GM21515 (cell line): ENCODE measurements around the gene RAB6A.

ENCODE experiments used
- ATAC-seq: cut with Tn5 transposase; IDR thresholded peaks from one replicate; pipeline ENCODE4 v1.9.1; 2021; ENCODE audit not compliant: unreplicated experiment

The RAB6A gene

DNA sequence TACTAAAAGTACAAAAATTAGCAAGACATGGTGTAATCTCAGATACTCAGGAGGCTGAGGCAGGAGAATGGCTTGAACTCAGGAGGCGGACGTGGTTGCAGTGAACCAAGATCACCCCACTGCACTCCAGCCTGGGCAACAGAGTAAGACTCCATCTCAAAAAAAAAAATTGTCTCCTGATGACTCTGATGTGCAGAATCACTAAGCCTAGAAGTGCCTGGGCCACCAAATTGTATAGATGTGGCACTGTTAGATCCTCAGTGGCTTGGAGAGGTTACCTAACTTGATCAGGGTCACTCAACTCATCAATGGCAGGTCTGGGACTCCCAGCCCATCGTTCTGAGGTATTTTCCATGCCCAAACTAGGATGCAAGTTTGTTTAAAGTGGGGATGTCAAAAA, 103.9 kb downstream of the RAB6A start:
- no peak for ATAC-seq

GRCh38 chr11:73655686-73656085, 105.2 kb downstream of the RAB6A start:
- ATAC-seq: no peak

DNA sequence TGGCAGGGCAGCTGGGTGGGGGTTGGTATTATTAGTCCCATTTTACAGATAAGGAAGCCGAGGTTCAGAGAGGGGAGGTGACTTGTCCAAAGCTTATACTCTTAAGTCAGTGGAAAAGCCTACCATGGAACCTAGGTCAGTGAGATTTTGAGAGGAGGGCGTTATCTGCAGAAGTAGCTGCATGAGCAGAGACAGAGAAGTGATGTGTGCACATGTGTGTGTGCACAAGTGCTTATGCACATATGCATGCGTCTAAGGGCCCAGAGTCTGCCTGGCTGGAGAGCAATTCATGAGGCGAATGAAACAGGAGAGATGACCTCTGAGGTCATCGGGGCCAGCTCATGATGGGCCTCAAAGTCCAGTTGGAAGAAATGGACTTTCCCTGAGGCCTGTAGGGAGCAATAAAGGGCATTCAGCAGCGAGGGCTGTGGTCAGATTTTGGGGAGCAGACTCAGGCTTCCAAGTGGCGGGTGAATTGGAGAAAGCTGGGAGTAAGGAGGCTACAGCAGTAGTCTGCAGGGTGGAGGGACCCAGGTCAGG, 106.3 kb downstream of the RAB6A start:
- ATAC-seq: no peak

GRCh38 chr11:73653996-73654395, 106.9 kb downstream of the RAB6A start:
- ATAC-seq: no peak

- no peak for ATAC-seq
These were observed 107.9 kb downstream of the RAB6A start for GRCh38 chr11:73652856-73653559.

- no peak for ATAC-seq
These were observed 108.7 kb downstream of the RAB6A start for GRCh38 chr11:73652046-73652730.

GRCh38 chr11:73651661-73652045, 109.2 kb downstream of the RAB6A start:
- ATAC-seq: no peak

DNA sequence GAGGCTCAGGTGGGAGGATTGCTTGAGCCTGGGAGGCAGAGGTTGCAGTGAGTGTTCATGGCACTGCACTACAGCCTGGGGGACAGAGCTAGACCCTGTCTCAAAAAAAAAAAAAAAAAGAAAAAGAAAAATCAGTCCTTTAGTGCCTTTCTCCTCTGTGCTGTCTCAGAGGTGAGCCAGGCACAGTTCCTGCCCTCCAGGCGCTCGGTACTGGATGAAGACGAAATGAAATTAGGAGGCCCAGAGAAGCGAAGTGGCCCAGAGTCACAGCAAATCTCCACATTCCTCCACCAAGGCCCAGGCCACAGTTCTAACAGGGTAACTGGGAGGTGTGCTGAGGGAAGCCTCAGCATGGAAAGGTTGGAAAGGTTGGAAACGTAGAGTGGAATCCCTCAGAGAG, 109.6 kb downstream of the RAB6A start:
- no peak for ATAC-seq

GRCh38 chr11:73650400-73650799, 110.5 kb downstream of the RAB6A start:
- ATAC-seq: no peak

GRCh38 chr11:73649206-73649605, 111.7 kb downstream of the RAB6A start:
- no peak for ATAC-seq

GRCh38 chr11:73648571-73649046, 112.3 kb downstream of the RAB6A start:
- ATAC-seq: no peak

GRCh38 chr11:73648121-73648520, 112.8 kb downstream of the RAB6A start:
- no peak for ATAC-seq

- peak; percentile 90 for ATAC-seq
These were observed 113.3 kb downstream of the RAB6A start for GRCh38 chr11:73647459-73648100.

DNA sequence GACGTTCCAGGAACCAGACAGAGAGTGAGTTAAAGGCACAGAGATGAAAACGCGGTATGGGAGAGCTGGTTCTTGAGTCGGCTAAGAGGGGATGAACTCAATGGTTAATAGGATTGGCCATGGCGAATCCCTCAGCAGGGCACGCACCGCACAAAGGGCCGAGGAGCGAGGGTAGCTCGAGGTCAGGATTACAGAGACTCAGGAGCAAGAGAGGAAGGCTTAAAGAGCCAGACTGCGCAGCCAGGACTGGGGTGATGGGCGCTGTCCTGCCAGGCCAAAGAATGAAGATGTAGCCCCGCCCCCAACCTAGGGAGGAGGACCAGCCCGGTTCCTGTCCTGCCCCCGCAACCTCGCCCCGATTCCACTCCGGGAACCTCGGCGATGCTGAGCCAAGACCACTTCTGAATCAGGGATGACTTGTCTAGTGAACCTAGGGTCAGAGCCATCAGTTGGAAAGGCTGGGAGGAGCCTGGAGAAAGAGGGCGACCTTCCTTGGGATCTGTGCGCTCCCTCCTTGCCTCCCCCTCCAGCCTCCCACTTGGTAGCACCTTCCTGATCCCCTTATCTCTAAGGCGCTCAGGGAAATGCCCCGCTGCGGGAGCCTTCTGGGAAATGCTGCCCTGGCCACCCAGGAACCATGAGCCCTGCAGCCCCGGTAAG, 114.8 kb downstream of the RAB6A start, which contains the start of gene PLEKHB1:
Gene PLEKHB1 (plus strand): TSS at position 610 of the 660 bp plus-strand sequence. CDS start 28 bp downstream, at position 638.
- ATAC-seq: no peak

GRCh38 chr11:73645121-73645969, 115.5 kb downstream of the RAB6A start:
- no peak for ATAC-seq

DNA sequence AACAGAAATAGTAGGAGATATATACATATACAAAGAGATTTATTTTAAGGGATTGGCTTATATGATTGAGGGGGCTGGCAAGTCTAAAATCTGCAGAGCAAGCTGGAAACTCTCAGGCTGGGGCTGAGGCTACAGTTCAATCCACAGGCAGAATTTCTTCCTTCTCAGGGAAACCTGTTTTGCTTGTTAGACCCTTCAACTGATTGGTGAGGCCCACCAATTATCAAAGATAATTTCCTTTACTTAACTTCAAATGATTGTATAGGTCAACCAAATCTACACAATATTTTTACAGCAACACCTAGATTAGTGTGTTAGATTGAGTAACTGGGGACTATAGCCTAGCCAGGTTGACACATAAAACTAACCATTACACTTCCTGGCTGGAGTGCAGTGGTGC, 119.2 kb downstream of the RAB6A start:
- ATAC-seq: no peak

DNA sequence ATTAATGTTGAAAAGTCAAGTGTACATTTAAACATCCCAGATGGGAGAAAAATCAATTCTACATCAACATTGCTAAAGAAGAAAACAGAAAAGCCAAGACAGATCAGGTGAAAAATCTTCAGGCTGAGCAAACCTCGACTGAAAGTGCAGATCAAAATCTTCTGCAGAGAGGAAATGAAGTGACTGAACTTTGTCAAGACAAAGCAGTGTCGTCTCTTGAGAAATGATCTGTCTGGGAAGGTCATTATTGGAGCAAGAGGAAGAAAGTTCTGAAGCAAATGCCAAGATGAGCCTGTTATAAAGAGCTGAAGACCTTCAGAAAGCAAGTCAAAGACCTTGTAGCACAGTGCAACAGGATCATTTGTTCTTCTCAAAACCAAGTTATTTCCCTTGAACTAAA, 120.3 kb downstream of the RAB6A start:
- no peak for ATAC-seq

DNA sequence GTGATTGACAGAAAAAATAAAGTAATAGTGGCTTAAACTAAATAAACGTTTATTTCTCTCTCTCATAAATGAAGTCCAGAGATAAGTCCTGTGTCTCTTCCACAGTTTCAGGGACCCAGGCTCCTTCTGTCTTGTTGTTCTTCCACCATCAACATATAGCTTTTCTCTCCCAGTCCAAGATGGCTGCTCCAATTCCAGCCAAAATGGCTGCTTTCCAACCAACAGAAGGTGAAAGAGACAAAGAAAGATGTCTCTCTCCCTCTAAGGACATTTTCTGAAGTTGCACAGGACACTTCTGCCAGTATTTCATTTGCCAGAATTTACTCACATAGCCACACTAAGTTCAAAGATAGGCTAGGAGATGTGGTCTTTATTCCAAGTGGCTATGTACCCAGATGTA, 123.9 kb downstream of the RAB6A start:
- ATAC-seq: no peak

GRCh38 chr11:73636249-73636648, 124.6 kb downstream of the RAB6A start:
- ATAC-seq: no peak

- ATAC-seq: no peak
These were observed 125.2 kb downstream of the RAB6A start for GRCh38 chr11:73635721-73636120.
